SJSA1 (cell line): ENCODE data around the gene SAMD3. TPM values are rescaled to one million over a fixed set of nuclear protein-coding genes. Genes with fewer than 3 reads are reported as not detected.
"Not testable (repeated sequence)": the region's sequence is repeated elsewhere in the genome, so short reads cannot be mapped to it uniquely, and the experiment has no call there.

ENCODE experiments used
- DNase-seq, 2 experiments: peaks; one replicate each; pipeline ENCODE4 v3.0.0-alpha.2; 2015 to 2020; ENCODE audit warnings: low spot score in 2 of 2, low read depth in 1 of 2
- H3K27ac ChIP-seq: fragments of 250-450 bp; sonication (Bioruptor Pico); 2 replicates; pipeline ENCODE4 v1.5.1; 2020; ENCODE audit warnings: mild to moderate bottlenecking, moderate library complexity
- H3K27me3 ChIP-seq: fragments of 250-450 bp; sonication (Bioruptor Pico); replicated peaks from 2 replicates; pipeline ENCODE4 v1.5.1; 2020; ENCODE audit warnings: mild to moderate bottlenecking, moderate library complexity
- H3K36me3 ChIP-seq: fragments of 250-450 bp; sonication (Bioruptor Pico); 2 replicates; pipeline ENCODE4 v1.5.1; 2020; ENCODE audit warnings: mild to moderate bottlenecking
- H3K4me1 ChIP-seq: fragments of 250-450 bp; sonication (Bioruptor Pico); replicated peaks from 2 replicates; pipeline ENCODE4 v1.6.1; 2021; ENCODE audit warnings: mild to moderate bottlenecking
- H3K4me3 ChIP-seq: fragments of 250-450 bp; sonication (Bioruptor Pico); 2 replicates; pipeline ENCODE4 v1.5.1; 2020; ENCODE audit warnings: mild to moderate bottlenecking
- H3K9me3 ChIP-seq: fragments of 250-450 bp; sonication (Bioruptor Pico); replicated peaks from 2 replicates; pipeline ENCODE4 v1.5.1; 2020; ENCODE audit warnings: mild to moderate bottlenecking
- total RNA-seq: library from RNA; depleted of rRNA; stranded (reverse); fragments of >200 nt; shearing (Covaris generic); gene quantifications from 2 replicates; pipeline ENCODE4 v1.2.3, GENCODE V29; 2014

The SAMD3 gene
- total RNA-seq, 1 experiment from 2014 or later = 0.29 TPM

DNA sequence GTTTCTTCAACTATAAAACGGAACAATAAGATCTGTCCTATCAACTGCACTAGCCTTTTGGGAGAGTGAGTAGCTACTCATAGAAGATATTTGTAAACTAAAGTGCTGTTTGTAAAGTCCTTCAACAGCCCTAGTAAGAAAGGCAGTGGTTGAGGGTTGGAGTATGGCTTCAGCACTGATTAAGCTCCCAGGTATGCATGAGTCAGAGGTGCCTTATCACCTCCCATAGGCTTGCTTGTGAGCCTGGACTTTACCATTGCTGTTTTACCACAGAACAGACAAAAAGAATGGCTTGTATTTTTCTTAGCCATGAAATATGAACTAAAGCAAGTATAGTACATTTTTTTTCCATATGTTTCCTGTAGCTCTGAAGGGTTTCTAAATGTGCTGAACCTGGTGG lies 44.1 kb downstream of the SAMD3 start:
- H3K27ac ChIP-seq = no peak overlapping the region; the same call in 1 of the 2 replicates

DNA sequence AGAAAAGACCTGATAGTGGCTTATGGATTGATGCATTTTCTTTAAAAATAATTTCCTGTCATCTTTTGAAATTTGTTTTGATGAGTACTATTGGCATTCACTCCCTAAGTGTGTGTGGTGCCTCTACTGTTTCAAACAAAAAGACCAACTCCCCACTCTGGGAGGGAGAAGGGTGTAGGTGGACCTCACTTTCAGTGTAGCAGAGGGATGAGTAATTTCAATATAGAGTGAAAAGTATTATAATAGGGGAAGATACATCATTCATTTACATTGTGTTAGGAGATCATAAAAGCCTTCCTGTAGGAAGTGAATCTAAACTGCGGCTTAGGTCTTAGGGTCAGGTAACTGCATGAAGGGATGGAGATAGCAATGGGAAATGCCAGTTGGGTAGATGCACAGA lies 46.4 kb downstream of the SAMD3 start:
- H3K36me3 ChIP-seq = no peaks in the 10 kb centered on the region

More for the DNA sequence above, 44.1 kb downstream of the SAMD3 start:
- no peak overlapping the region for H3K4me3 ChIP-seq
- no peaks in the 10 kb centered on the region for H3K27me3 ChIP-seq
- H3K4me1 ChIP-seq = peaks cover 11% of the 10 kb centered on the region
- no peaks in the 10 kb centered on the region for H3K36me3 ChIP-seq
- no peaks in the 10 kb centered on the region for H3K9me3 ChIP-seq
- peak; percentile 69 to 74 for DNase-seq

DNA sequence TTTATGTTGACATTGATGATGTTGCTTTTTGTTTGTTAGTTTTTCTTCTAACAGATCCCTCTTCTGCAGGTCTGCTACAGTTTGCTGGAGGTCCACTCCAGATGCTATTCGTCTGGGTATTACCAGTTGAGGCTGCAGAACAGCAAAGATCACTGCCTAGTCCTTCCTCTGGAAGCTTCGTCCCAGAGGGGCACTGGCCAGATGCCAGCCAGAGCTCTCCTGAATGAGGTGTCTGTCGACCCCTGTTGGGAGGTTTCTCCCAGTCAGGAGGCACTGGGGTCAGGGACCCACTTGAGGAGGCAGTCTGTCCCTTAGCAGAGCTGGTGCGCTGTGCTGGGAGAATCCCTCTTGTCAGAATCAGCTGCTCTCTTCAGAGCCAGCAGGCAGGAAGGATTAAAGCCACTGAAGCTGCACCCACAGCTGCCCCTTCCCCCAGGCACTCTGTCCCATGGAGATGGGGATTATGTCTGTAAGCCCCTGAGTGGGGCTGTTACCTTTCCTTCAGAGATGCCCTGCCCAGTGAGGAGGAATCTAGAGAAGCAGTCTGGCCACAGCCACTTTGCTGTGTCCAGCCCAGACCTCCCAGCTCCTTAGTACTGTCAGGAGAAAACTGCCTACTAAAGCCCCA lies 49.3 kb downstream of the SAMD3 start:
- not testable (repeated sequence) for H3K4me1 ChIP-seq, H3K27ac ChIP-seq, H3K4me3 ChIP-seq, H3K9me3 ChIP-seq, H3K27me3 ChIP-seq, DNase-seq, H3K36me3 ChIP-seq

More for the DNA sequence above, 46.4 kb downstream of the SAMD3 start:
- DNase-seq = no peak
- Histone ChIP-seq H3K4me1 (peaks cover 11% of the 10 kb centered on the region), H3K27me3 (no peaks in the 10 kb centered on the region), H3K9me3 (no peaks in the 10 kb centered on the region), H3K27ac (no peak overlapping the region), H3K4me3 (no peak overlapping the region)

DNA sequence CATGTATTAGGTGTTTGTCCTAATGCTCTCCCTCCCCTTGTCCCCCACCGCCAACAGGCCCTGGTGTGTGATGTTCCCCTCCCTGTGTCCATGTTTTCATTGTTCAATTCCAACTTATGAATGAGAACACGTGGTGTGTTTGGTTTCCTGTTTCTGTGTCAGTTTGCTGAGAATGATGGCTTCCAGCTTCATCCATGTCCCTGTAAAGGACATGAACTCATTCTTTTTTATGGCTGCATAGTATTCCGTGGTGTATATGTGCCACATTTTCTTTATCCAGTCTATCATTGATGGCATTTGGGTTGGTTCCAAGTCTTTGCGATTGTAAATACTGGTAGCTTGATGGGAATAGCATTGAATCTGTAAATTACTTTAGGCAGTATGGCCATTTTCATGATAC lies 52.6 kb downstream of the SAMD3 start:
- H3K27me3 ChIP-seq, H3K4me1 ChIP-seq, H3K36me3 ChIP-seq, H3K9me3 ChIP-seq, DNase-seq, H3K4me3 ChIP-seq, H3K27ac ChIP-seq: not testable (repeated sequence)

DNA sequence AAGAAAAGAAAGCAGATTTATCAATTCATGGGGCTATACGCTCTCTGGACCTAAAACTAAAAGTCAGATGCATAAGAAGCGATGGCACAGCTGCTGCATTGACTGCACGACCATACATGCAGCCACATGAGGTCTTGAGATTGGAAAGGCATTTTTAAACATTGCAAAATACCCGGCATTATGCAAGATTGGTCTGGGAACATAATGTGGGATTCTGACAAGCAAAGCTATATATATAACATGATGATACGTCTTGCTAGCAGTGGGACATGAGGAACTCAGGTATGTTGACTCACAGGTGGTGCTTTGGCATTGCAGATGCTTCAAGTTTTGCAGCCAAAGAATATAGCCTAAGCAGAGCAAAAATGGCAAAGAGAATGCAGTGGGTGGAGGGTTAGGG lies 55.1 kb downstream of the SAMD3 start:
- Histone ChIP-seq H3K27ac (no peak overlapping the region), H3K4me3 (no peak overlapping the region), H3K27me3 (no peaks in the 10 kb centered on the region; the same call in 1 of the 2 replicates), H3K4me1 (no peaks in the 10 kb centered on the region), H3K9me3 (no peaks in the 10 kb centered on the region; the same call in 1 of the 2 replicates), H3K36me3 (no peaks in the 10 kb centered on the region)
- DNase-seq = no peak

DNA sequence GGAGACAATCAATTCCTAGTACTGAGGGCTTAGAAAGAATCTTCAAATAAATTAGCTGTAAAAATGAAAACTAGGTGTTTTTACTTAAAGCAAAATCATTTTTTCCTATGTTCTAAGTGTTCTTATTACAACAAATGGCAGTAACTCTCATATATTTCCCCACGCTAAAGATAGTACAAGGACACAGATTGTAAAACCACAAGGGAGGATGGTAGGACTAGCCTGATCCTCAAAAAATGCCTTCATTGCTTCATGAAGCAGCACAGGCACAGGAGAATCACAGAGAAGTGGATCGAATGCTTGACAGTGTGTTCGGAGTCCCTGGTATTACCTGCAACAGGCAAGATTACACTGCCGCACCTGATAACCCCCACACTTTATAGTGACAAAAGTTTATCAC lies 58.5 kb downstream of the SAMD3 start:
- no peak for DNase-seq
- no peaks in the 10 kb centered on the region; the same call in 1 of the 2 replicates for H3K27me3 ChIP-seq

DNA sequence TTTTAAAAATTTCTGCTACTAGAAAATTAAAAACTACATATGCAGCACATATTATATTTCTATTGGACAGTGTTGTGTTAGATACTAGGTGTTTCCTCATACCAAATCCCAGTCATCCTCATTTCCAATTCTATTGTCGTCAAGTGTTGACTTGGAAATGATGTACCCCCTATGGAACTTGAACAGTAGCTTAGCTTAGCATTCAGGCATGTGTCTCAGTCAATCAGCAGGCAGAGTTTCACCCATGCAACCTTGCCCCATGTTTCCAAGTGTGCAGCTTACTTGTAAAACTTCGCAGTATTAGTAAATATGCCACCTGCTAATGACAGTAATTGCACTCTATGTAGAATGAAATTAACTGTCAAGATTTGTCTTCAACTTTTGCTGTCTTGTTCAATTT lies 59.5 kb downstream of the SAMD3 start:
- no peak for DNase-seq
- no peak overlapping the region for H3K27ac ChIP-seq
- no peaks in the 10 kb centered on the region; the same call in 1 of the 2 replicates for H3K9me3 ChIP-seq

More for the DNA sequence above, 58.5 kb downstream of the SAMD3 start:
- Histone ChIP-seq H3K4me1 (no peaks in the 10 kb centered on the region), H3K36me3 (no peaks in the 10 kb centered on the region), H3K27ac (no peak overlapping the region), H3K9me3 (no peaks in the 10 kb centered on the region; the same call in 1 of the 2 replicates), H3K4me3 (no peak overlapping the region)

DNA sequence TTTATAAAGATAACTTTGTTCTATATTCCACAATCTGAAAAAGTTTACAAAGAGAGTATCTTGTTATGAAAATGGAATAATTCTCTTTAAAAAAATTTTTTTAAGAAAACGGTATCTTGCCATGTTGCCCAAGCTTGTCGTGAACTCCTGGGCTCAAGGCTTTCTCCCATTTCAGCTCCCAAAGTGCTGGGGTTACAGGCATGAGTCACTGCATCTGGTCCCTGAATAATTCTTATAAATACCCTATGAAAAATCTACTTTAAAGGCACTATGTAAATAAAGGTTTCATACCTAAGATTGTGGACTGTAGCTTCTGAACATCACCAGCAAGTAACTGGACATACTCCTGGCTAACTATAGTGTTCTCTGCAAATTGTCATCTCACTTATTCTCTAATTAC lies 60.3 kb downstream of the SAMD3 start:
- Histone ChIP-seq H3K4me1 (no peaks in the 10 kb centered on the region), H3K27me3 (no peaks in the 10 kb centered on the region), H3K36me3 (no peaks in the 10 kb centered on the region), H3K27ac (no peak overlapping the region), H3K4me3 (no peak overlapping the region), H3K9me3 (no peaks in the 10 kb centered on the region; the same call in 1 of the 2 replicates)
- DNase-seq = no peak

More for the DNA sequence above, 59.5 kb downstream of the SAMD3 start:
- H3K36me3 ChIP-seq = no peaks in the 10 kb centered on the region
- H3K4me1 ChIP-seq = no peaks in the 10 kb centered on the region
- no peaks in the 10 kb centered on the region for H3K27me3 ChIP-seq
- no peak overlapping the region for H3K4me3 ChIP-seq

DNA sequence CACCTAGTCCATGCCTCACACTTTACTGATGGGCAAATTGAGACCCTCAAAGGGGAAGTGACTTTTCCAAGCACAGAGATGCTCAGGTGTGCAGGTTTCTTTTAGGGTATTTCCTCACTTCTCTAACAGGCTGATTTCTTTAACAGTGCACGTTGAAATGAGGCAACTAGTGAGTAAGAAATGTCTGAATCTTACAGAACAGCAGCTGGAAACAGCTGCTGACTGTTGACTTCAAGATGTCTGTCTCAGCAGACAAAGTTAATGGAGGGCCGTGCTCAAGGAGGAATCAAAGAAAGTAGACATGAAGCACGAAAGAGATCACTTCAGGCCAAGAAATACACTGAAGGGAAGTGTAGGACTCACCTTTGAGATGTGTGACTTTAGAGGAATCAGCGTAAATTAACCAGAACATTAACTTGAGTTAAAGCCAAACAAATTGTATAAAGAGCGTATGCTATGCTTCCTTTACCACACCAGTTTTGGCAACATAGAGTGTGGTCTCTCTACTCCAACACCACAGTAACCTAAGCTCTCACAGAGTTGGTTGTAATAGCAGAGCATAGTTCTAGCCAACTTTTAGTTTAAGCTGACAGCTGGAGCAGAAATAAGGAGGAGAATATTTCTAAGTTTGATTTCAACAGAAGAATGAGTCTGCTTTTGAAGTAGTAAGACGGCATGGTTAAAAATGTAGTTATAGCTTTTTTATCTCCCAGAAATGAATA lies 60.9 kb downstream of the SAMD3 start:
- no peaks in the 10 kb centered on the region for H3K27me3 ChIP-seq
- no peak overlapping the region for H3K27ac ChIP-seq
- no peaks in the 10 kb centered on the region; the same call in 1 of the 2 replicates for H3K9me3 ChIP-seq
- no peaks in the 10 kb centered on the region for H3K36me3 ChIP-seq
- no peaks in the 10 kb centered on the region for H3K4me1 ChIP-seq
- no peak overlapping the region for H3K4me3 ChIP-seq
- DNase-seq = no peak

DNA sequence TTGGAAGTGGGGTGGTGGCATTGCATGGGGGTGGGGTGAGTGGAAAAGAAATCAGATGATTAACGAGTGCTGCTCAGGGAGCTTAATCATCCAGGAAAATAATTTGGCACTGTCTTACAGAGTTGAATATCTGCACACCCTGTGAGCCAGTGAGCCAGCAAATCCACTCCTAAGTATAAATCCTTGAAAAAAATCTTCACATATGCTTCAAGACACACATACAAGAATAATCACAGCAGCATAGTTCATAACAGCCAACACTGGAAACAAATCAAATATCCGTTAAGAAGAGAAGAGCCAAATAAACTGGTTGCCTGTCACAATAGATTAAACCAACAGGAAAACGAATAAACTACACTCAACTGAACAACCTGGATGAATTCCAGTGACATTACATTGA lies 62.8 kb downstream of the SAMD3 start:
- Histone ChIP-seq H3K27ac (no peak overlapping the region), H3K4me3 (no peak overlapping the region), H3K9me3 (no peaks in the 10 kb centered on the region; the same call in 1 of the 2 replicates), H3K27me3 (no peaks in the 10 kb centered on the region), H3K36me3 (no peaks in the 10 kb centered on the region), H3K4me1 (no peaks in the 10 kb centered on the region)
- no peak for DNase-seq

DNA sequence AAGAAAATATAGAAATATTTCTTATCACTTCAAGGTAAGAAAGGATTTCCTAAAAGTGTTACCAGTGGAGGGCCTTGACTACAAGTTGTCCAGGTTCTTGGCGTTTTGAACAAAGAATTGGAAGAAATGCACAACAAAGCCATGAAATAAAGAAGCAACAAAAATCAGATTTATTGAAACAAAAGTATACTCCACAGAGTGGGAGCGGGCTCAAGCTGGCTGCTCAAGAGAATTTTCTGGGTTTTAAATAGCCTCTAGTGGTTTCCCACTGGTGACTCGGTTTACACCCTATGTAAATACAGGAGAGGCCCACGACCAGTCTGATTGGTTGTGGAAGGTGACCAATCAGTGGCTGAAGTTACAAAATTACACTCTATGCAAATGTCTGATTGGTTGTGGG lies 64.2 kb downstream of the SAMD3 start:
- Histone ChIP-seq H3K27ac (no peak overlapping the region), H3K4me1 (no peaks in the 10 kb centered on the region), H3K27me3 (no peaks in the 10 kb centered on the region), H3K4me3 (no peak overlapping the region), H3K36me3 (no peaks in the 10 kb centered on the region), H3K9me3 (no peaks in the 10 kb centered on the region)
- DNase-seq = no peak

DNA sequence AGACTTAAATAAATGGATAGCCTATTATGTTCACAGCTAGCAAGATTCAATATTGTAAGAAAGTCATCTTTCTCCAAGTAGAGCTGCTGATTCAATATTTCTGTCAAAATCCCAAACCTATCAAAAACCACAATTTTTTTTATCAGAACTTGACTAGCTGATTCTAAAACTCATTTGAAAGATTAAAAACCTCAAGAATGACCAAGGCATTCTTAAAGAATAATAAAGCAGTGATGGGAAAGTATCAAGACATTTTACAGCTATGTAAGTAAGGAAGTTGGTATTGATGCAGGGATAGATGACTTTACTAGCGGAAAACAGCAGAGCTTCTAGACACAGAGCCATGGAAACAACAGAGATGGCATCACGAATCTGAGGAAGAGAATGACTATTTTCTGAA lies 64.7 kb downstream of the SAMD3 start:
- no peaks in the 10 kb centered on the region for H3K4me1 ChIP-seq
- DNase-seq = no peak
- no peak overlapping the region for H3K4me3 ChIP-seq
- H3K36me3 ChIP-seq = no peaks in the 10 kb centered on the region
- no peaks in the 10 kb centered on the region for H3K9me3 ChIP-seq
- no peak overlapping the region for H3K27ac ChIP-seq
- no peaks in the 10 kb centered on the region for H3K27me3 ChIP-seq

DNA sequence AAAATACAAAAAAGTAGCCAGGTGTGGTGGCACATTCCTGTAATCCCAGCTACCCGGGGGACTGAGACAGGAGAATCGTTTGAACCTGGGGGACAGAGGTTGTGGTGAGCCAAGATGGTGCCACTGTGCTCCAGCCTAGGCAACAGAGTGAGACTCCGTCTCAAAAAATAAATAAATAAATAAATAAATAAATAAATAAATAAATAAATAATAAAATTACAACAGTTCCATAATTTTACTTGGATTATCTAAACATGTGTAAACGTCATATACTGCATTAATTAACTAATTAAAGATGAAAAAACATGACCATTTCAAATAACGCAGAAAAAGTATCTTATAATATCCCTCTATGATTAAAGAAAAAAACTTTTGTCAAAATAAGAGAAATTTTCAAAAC lies 65.8 kb downstream of the SAMD3 start:
- Histone ChIP-seq H3K4me3 (no peak overlapping the region), H3K36me3 (no peaks in the 10 kb centered on the region), H3K4me1 (no peaks in the 10 kb centered on the region), H3K27ac (no peak overlapping the region), H3K27me3 (no peaks in the 10 kb centered on the region), H3K9me3 (no peaks in the 10 kb centered on the region)
- no peak for DNase-seq

DNA sequence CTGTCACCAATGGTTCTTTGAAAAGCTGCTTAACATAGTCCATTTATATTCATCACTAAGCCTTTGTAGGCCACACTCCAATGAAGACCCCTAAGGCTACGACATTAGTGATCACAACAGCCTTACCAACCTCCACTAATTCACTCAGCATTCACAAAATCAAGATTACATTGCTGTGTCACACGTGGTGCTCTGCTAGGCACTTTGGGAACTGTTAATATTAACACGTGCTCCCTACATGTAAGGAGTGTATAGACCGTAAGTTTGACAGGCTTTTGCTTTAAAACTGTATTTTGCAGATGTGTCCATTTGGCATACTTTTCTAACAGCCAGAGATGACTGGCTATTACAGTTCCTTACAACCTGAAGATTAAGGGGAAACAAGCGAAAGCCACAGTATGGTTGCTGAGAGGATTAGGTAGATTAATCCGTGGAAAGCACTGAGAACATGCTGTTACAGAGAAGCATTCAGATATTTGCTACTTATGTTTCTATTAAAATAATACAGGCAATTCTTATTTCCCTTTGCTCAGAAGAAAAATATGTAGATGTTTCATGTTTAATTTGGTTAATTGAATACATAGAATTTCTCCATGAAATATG lies 69.7 kb downstream of the SAMD3 start:
- Histone ChIP-seq H3K27me3 (no peaks in the 10 kb centered on the region), H3K36me3 (no peaks in the 10 kb centered on the region), H3K9me3 (no peaks in the 10 kb centered on the region), H3K27ac (no peak overlapping the region), H3K4me3 (no peak overlapping the region), H3K4me1 (no peaks in the 10 kb centered on the region)
- DNase-seq = no peak
